AG04450 (cell line): Measurements from ENCODE around the gene P2RX6. TPM values are rescaled to one million over a fixed set of nuclear protein-coding genes. Genes with fewer than 3 reads are reported as not detected.

Experiments
- CTCF ChIA-PET: fragments of 300-600, 350-600 bp; formaldehyde crosslinking; extraction: SDS; loops from one replicate; lab custom pipeline; 2022; ENCODE audit warnings: antibody characterized with exemption, inconsistent platforms; lab: Charles Lee
- POLR2A ChIA-PET: fragments of 350-600 bp; formaldehyde crosslinking; extraction: SDS; loops from one replicate; lab custom pipeline; 2021; ENCODE audit warnings: antibody characterized with exemption, inconsistent platforms; lab: Yijun Ruan, JAX
- DNase-seq: peaks from one replicate; pipeline ENCODE4 v3.0.0-alpha.2; 2011; ENCODE audit warnings: low read depth, low spot score
- H3K27ac ChIP-seq: one replicate; pipeline ENCODE4 v1.5.1; 2012; ENCODE audit warnings: low read depth, low read length, control low read depth
- H3K27me3 ChIP-seq: one replicate; pipeline ENCODE4 v1.6.0; 2012; ENCODE audit warnings: low read length; ENCODE audit not compliant: control insufficient read depth, insufficient read depth
- H3K4me3 ChIP-seq: 2 replicates; pipeline ENCODE4 v1.5.1; 2011; ENCODE audit warnings: mild to moderate bottlenecking, low read depth, low read length, control low read depth
- H3K9me3 ChIP-seq: 2 replicates; pipeline ENCODE4 v1.5.1; 2012; ENCODE audit warnings: low read length; ENCODE audit not compliant: control insufficient read depth, insufficient read depth
- CTCF ChIP-seq: IDR thresholded peaks from 2 replicates; pipeline ENCODE4 v1.5.1; 2011; ENCODE audit warnings: low read depth, low read length, control low read depth, inconsistent platforms
- polyA plus RNA-seq: library from polyadenylated mRNA; depleted of rRNA; stranded (reverse); fragments of >200 nt; gene quantifications from 2 replicates; pipeline ENCODE4 v1.2.3, GENCODE V29; 2011

The P2RX6 gene
- polyA plus RNA-seq, 1 experiment, result 1.7 TPM

- ChIA-PET CTCF (interaction anchor here (0.5 kb wide), 1 partner anchor 168 kb away, joined by 3 read pairs; no protein-coding TSS in a partner anchor), POLR2A (no interaction called here)
- TF ChIP-seq CTCF, result no peak
- Histone ChIP-seq H3K9me3 (no peaks in the 10 kb centered on the region), H3K27me3 (peaks cover 12% of the 10 kb centered on the region), H3K4me3 (no peak overlapping the region), H3K27ac (no peak overlapping the region)
- DNase-seq, result no peak
Measured at GRCh38 chr22:21052715-21053459, 37.9 kb downstream of the P2RX6 start.

- Histone ChIP-seq H3K27ac (no peak overlapping the region), H3K4me3 (no peak overlapping the region), H3K9me3 (no peaks in the 10 kb centered on the region), H3K27me3 (peaks cover 12% of the 10 kb centered on the region)
- no peak for TF ChIP-seq CTCF
- DNase-seq, result no peak
- CTCF ChIA-PET, result no interaction called here
- POLR2A ChIA-PET, result no interaction called here
Measured at GRCh38 chr22:21054046-21054713, 39.2 kb downstream of the P2RX6 start.

GRCh38 chr22:21054714-21055563 lies 40.0 kb downstream of the P2RX6 start:
- POLR2A ChIA-PET, result no interaction called here
- H3K4me3 ChIP-seq, result no peak overlapping the region
- no peak for TF ChIP-seq CTCF
- DNase-seq, result no peak
- CTCF ChIA-PET, result no interaction called here
- no peak overlapping the region for H3K27ac ChIP-seq
- no peaks in the 10 kb centered on the region for H3K9me3 ChIP-seq
- peaks cover 12% of the 10 kb centered on the region for H3K27me3 ChIP-seq

GRCh38 chr22:21055564-21055834 lies 40.5 kb downstream of the P2RX6 start:
- ChIA-PET POLR2A (no interaction called here), CTCF (no interaction called here)
- Histone ChIP-seq H3K27me3 (peaks cover 12% of the 10 kb centered on the region), H3K27ac (no peak overlapping the region), H3K9me3 (no peaks in the 10 kb centered on the region), H3K4me3 (no peak overlapping the region)
- no peak for TF ChIP-seq CTCF
- no peak for DNase-seq
